ENCODE measurements around the gene TFAP2C. TPM values are rescaled to one million over a fixed set of nuclear protein-coding genes. Genes with fewer than 3 reads are reported as not detected.

Gene TFAP2C
- total and polyA plus RNA-seq, 2 experiments from 2014 or later, result 0.21 TPM; not detected in 1

- no peaks in the 10 kb centered on the region for H3K36me3 ChIP-seq
- no peak for DNase-seq (ENCODE audit: low read depth in 1 of 2, low spot score in 1 of 2)
- H3K9me3 ChIP-seq (ENCODE audit: low read depth), result no peaks in the 10 kb centered on the region
- no peak overlapping the region for H3K4me3 ChIP-seq
- H3K27me3 ChIP-seq, result no peaks in the 10 kb centered on the region
- H3K27ac ChIP-seq, result no peak overlapping the region
- no peaks in the 10 kb centered on the region for H3K4me1 ChIP-seq (ENCODE audit: low read depth)
- TF ChIP-seq CTCF (IDR thresholded peaks at IDR 0.05; ENCODE audit: low read depth, low read length), result no peak
Observed at GRCh38 chr20:56606174-56606945, 22.7 kb upstream of the TFAP2C start.

GRCh38 chr20:56607061-56607704 lies 21.9 kb upstream of the TFAP2C start:
- Histone ChIP-seq H3K36me3 (no peaks in the 10 kb centered on the region), H3K27me3 (no peaks in the 10 kb centered on the region), H3K4me1 (ENCODE audit: low read depth) (no peaks in the 10 kb centered on the region), H3K27ac (no peak overlapping the region), H3K4me3 (no peak overlapping the region), H3K9me3 (ENCODE audit: low read depth) (no peaks in the 10 kb centered on the region)
- TF ChIP-seq CTCF (IDR thresholded peaks at IDR 0.05; ENCODE audit: low read depth, low read length), result no peak
- no peak for DNase-seq (ENCODE audit: low read depth in 1 of 2, low spot score in 1 of 2)

- Histone ChIP-seq H3K4me1 (ENCODE audit: low read depth) (no peaks in the 10 kb centered on the region), H3K4me3 (no peak overlapping the region), H3K27ac (no peak overlapping the region), H3K9me3 (ENCODE audit: low read depth) (no peaks in the 10 kb centered on the region), H3K36me3 (no peaks in the 10 kb centered on the region), H3K27me3 (no peaks in the 10 kb centered on the region)
- no peak for TF ChIP-seq CTCF (IDR thresholded peaks at IDR 0.05; ENCODE audit: low read depth, low read length)
- DNase-seq (ENCODE audit: low read depth in 1 of 2, low spot score in 1 of 2), result no peak
Observed at GRCh38 chr20:56608376-56608775, 20.7 kb upstream of the TFAP2C start.

- Histone ChIP-seq H3K27ac (no peak overlapping the region), H3K36me3 (no peaks in the 10 kb centered on the region), H3K27me3 (no peaks in the 10 kb centered on the region), H3K4me3 (no peak overlapping the region), H3K4me1 (ENCODE audit: low read depth) (no peaks in the 10 kb centered on the region), H3K9me3 (ENCODE audit: low read depth) (no peaks in the 10 kb centered on the region)
- DNase-seq (ENCODE audit: low read depth in 1 of 2, low spot score in 1 of 2), result no peak
- no peak for TF ChIP-seq CTCF (IDR thresholded peaks at IDR 0.05; ENCODE audit: low read depth, low read length)
Observed at GRCh38 chr20:56609321-56609720, 19.8 kb upstream of the TFAP2C start.

- DNase-seq (ENCODE audit: low read depth in 1 of 2, low spot score in 1 of 2), result no peak
- no peak for TF ChIP-seq CTCF (IDR thresholded peaks at IDR 0.05; ENCODE audit: low read depth, low read length)
- Histone ChIP-seq H3K27ac (no peak overlapping the region), H3K36me3 (no peaks in the 10 kb centered on the region), H3K27me3 (no peaks in the 10 kb centered on the region), H3K9me3 (ENCODE audit: low read depth) (no peaks in the 10 kb centered on the region), H3K4me3 (no peak overlapping the region), H3K4me1 (ENCODE audit: low read depth) (no peaks in the 10 kb centered on the region)
Observed at GRCh38 chr20:56610098-56610497, 19.0 kb upstream of the TFAP2C start.

All from cardiac muscle cell (in vitro differentiated cells and primary cell).